Mesendoderm (in vitro differentiated cells): Measurements from ENCODE around the gene PRDM15.

ENCODE experiments used
- DNase-seq: peaks from one replicate; pipeline ENCODE4 v3.0.0; 2013
- H2AK5ac ChIP-seq: 2 replicates; pipeline ENCODE4 v1.6.1; 2013; ENCODE audit warnings: low read length, inconsistent platforms
- H2BK120ac ChIP-seq: 2 replicates; pipeline ENCODE4 v1.6.1; 2013; ENCODE audit warnings: low read depth, mild to moderate bottlenecking, low read length, moderate library complexity, mixed read lengths
- H2BK15ac ChIP-seq: replicated peaks from 2 replicates; pipeline ENCODE4 v1.6.1; 2013; ENCODE audit warnings: low read depth, mild to moderate bottlenecking, moderate library complexity
- H2BK5ac ChIP-seq: 2 replicates; pipeline ENCODE4 v1.6.1; 2013; ENCODE audit warnings: low read length, inconsistent platforms
- H3K18ac ChIP-seq: 2 replicates; pipeline ENCODE4 v1.6.1; 2013; ENCODE audit warnings: mild to moderate bottlenecking, low read length, mixed read lengths
- H3K23ac ChIP-seq: one replicate; pipeline ENCODE4 v1.6.1; 2013; ENCODE audit warnings: low read length
- H3K27ac ChIP-seq: 2 replicates; pipeline ENCODE4 v1.5.1; 2013; ENCODE audit warnings: low read depth, mild to moderate bottlenecking, inconsistent platforms, low read length, moderate library complexity
- H3K27me3 ChIP-seq: 2 replicates; pipeline ENCODE4 v1.6.1; 2013; ENCODE audit warnings: low read length, control low read depth, mild to moderate bottlenecking, inconsistent platforms; ENCODE audit not compliant: insufficient read depth, poor library complexity
- H3K36me3 ChIP-seq: 2 replicates; pipeline ENCODE4 v1.6.1; 2013; ENCODE audit warnings: low read length, inconsistent platforms; ENCODE audit not compliant: control insufficient read depth, insufficient read depth
- H3K4ac ChIP-seq: one replicate; pipeline ENCODE4 v1.6.1; 2013; ENCODE audit warnings: low read depth, mild to moderate bottlenecking, low read length, moderate library complexity
- H3K4me1 ChIP-seq: 2 replicates; pipeline ENCODE4 v1.6.1; 2013; ENCODE audit warnings: low read depth, low read length, inconsistent platforms; ENCODE audit not compliant: control insufficient read depth
- H3K4me2 ChIP-seq: 2 replicates; pipeline ENCODE4 v1.6.1; 2013; ENCODE audit warnings: low read length
- H3K4me3 ChIP-seq: 2 replicates; pipeline ENCODE4 v1.5.1; 2013; ENCODE audit warnings: mild to moderate bottlenecking, low read length
- H3K56ac ChIP-seq: one replicate; pipeline ENCODE4 v1.6.1; 2013; ENCODE audit warnings: low read length
- H3K79me1 ChIP-seq: 2 replicates; pipeline ENCODE4 v1.6.1; 2013; ENCODE audit warnings: low read length, inconsistent platforms
- H3K79me2 ChIP-seq: 2 replicates; pipeline ENCODE4 v1.6.1; 2013; ENCODE audit warnings: mild to moderate bottlenecking, low read length; ENCODE audit not compliant: control insufficient read depth, insufficient read depth
- H3K9ac ChIP-seq: 2 replicates; pipeline ENCODE4 v1.6.1; 2013; ENCODE audit warnings: low read length, inconsistent platforms
- H4K5ac ChIP-seq: one replicate; pipeline ENCODE4 v1.6.1; 2013; ENCODE audit warnings: low read length
- H4K8ac ChIP-seq: one replicate; pipeline ENCODE4 v1.6.1; 2013; ENCODE audit warnings: low read depth, mild to moderate bottlenecking, control low read depth, low read length, moderate library complexity
- WGBS: extraction: QIAGEN DNeasy Blood & Tissue Kit; methylation state at CpG from one replicate; pipeline ENCODE4 v1.1.7; 2013; ENCODE audit warnings: low lambda C conversion rate, missing lambda C conversion rate; ENCODE audit not compliant: insufficient coverage; ENCODE audit errors: extremely low coverage; 5-methylcytosine and 5-hydroxymethylcytosine counted together

PRDM15 gene

GRCh38 chr21:41755258-41755933 lies 123.7 kb downstream of the PRDM15 start:
- Histone ChIP-seq H2BK5ac (no peak overlapping the region), H3K36me3 (no peaks in the 10 kb centered on the region), H3K27me3 (no peaks in the 10 kb centered on the region), H3K9ac (no peak overlapping the region), H3K23ac (no peak overlapping the region), H4K8ac (no peak overlapping the region), H3K4ac (no peak overlapping the region), H3K79me1 (peaks cover 11% of the 10 kb centered on the region), H3K56ac (no peak overlapping the region), H3K18ac (no peak overlapping the region), H3K4me3 (no peak overlapping the region), H3K79me2 (peaks cover 7% of the 10 kb centered on the region), H2BK120ac (no peak overlapping the region), H3K4me1 (peaks cover 13% of the 10 kb centered on the region), H2AK5ac (no peak overlapping the region), H3K4me2 (no peak overlapping the region), H4K5ac (no peak overlapping the region), H2BK15ac (no peak overlapping the region), H3K27ac (no peak overlapping the region)
- WGBS = no CpG with 5 or more reads among the region's 23 CpGs
- DNase-seq = no peak

GRCh38 chr21:41754479-41754891 lies 124.7 kb downstream of the PRDM15 start:
- no peak overlapping the region for H3K4me2 ChIP-seq
- no peak overlapping the region for H3K27ac ChIP-seq
- no peak overlapping the region for H2BK5ac ChIP-seq
- no peak overlapping the region for H4K8ac ChIP-seq
- H3K36me3 ChIP-seq = no peaks in the 10 kb centered on the region
- no peak overlapping the region for H2AK5ac ChIP-seq
- peaks cover 9% of the 10 kb centered on the region for H3K79me1 ChIP-seq
- peak overlapping the region; percentile 40 for H3K56ac ChIP-seq
- no peak overlapping the region for H3K4me3 ChIP-seq
- H3K9ac ChIP-seq = peak overlapping the region; percentile 36
- H3K4ac ChIP-seq = no peak overlapping the region
- H3K18ac ChIP-seq = no peak overlapping the region
- H4K5ac ChIP-seq = no peak overlapping the region
- peaks cover 13% of the 10 kb centered on the region for H3K4me1 ChIP-seq
- H3K27me3 ChIP-seq = no peaks in the 10 kb centered on the region
- peak; percentile 67 for DNase-seq
- peak overlapping the region; percentile 24 for H3K23ac ChIP-seq
- H2BK120ac ChIP-seq = no peak overlapping the region
- no peak overlapping the region for H2BK15ac ChIP-seq
- WGBS = no CpG with 5 or more reads among the region's 10 CpGs
- peaks cover 2% of the 10 kb centered on the region for H3K79me2 ChIP-seq

GRCh38 chr21:41753006-41753898 lies 125.9 kb downstream of the PRDM15 start:
- Histone ChIP-seq H3K4me3 (no peak overlapping the region), H3K23ac (no peak overlapping the region), H2BK120ac (no peak overlapping the region), H3K4me2 (no peak overlapping the region), H2BK15ac (no peak overlapping the region), H3K4me1 (peaks cover 13% of the 10 kb centered on the region), H3K27ac (no peak overlapping the region), H3K27me3 (no peaks in the 10 kb centered on the region), H3K56ac (no peak overlapping the region), H3K18ac (no peak overlapping the region), H3K79me2 (no peaks in the 10 kb centered on the region), H2AK5ac (no peak overlapping the region), H3K79me1 (peaks cover 5% of the 10 kb centered on the region), H4K8ac (no peak overlapping the region), H4K5ac (no peak overlapping the region), H3K36me3 (no peaks in the 10 kb centered on the region), H3K9ac (no peak overlapping the region), H2BK5ac (no peak overlapping the region), H3K4ac (no peak overlapping the region)
- WGBS = no CpG with 5 or more reads among the region's 16 CpGs
- DNase-seq = no peak

GRCh38 chr21:41752231-41752681 lies 126.9 kb downstream of the PRDM15 start:
- Histone ChIP-seq H3K18ac (no peak overlapping the region), H3K9ac (no peak overlapping the region), H2AK5ac (no peak overlapping the region), H3K56ac (no peak overlapping the region), H3K27me3 (no peaks in the 10 kb centered on the region), H3K79me1 (peaks cover 5% of the 10 kb centered on the region), H3K27ac (no peak overlapping the region), H3K36me3 (no peaks in the 10 kb centered on the region), H2BK120ac (no peak overlapping the region), H3K4me1 (peaks cover 13% of the 10 kb centered on the region), H3K23ac (no peak overlapping the region), H2BK5ac (no peak overlapping the region), H4K8ac (no peak overlapping the region), H3K4ac (no peak overlapping the region), H2BK15ac (no peak overlapping the region), H3K4me3 (no peak overlapping the region), H3K79me2 (no peaks in the 10 kb centered on the region), H3K4me2 (no peak overlapping the region), H4K5ac (no peak overlapping the region)
- peak; percentile 74 for DNase-seq
- WGBS = no CpG with 5 or more reads among the region's 13 CpGs

- Histone ChIP-seq H3K27ac (no peak overlapping the region), H2BK15ac (no peak overlapping the region), H3K18ac (peak overlapping the region; percentile 29), H2BK120ac (no peak overlapping the region), H3K4me3 (no peak overlapping the region), H3K56ac (no peak overlapping the region), H4K5ac (no peak overlapping the region), H3K9ac (no peak overlapping the region), H3K23ac (no peak overlapping the region), H3K36me3 (no peaks in the 10 kb centered on the region), H3K79me2 (no peaks in the 10 kb centered on the region), H2AK5ac (no peak overlapping the region), H2BK5ac (no peak overlapping the region), H3K4me2 (no peak overlapping the region), H3K27me3 (no peaks in the 10 kb centered on the region), H4K8ac (no peak overlapping the region), H3K79me1 (peaks cover 2% of the 10 kb centered on the region), H3K4me1 (peaks cover 13% of the 10 kb centered on the region), H3K4ac (no peak overlapping the region)
- WGBS = no CpG with 5 or more reads among the region's 12 CpGs
- no peak for DNase-seq
Observed at GRCh38 chr21:41751611-41752011, 127.5 kb downstream of the PRDM15 start.
